ENCODE data around the gene STIM1.
A peak's percentile ranks its signal among the peaks of the same experiment; 100 is the strongest.

Gene STIM1

DNA sequence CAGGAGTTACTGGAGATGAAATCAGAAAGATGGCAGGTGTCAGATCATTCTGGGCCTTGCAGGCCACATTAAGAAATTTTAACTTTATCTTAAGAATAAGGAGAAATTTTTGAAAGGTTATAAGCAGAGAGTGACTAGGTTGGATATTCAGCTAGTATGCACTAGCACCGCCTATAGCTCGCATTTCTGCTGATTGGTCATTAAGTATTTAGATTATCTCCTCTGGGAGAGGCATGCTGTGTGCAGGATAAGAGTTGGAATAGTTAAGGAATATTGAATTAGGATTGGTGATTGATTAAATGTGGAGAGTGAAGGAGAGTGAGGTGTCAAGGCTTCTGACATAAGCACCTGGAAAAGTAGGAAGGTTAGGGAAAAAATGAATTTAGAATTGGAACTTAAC is 100.6 kb downstream of the STIM1 start:
- DNase-seq, result no peak

DNA sequence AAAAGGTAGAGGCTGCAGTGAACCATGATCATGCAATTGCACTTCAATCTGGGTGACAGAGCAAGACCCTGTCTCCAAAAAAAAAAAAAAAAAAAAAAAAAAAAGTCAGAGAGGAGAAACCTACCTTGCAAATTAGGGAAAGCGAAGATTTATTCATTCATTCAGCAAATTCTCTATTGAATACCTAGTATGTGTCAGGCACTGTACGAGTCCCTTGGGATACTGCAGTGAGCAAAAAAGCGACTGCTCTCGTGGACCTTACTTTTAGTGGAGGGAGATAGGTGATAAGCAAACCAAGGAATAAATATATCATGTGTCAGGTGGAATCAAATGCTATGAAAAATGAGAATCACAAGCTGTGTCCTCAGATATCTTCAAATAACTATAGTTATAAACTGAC is 101.3 kb downstream of the STIM1 start:
- no peak for DNase-seq

DNA sequence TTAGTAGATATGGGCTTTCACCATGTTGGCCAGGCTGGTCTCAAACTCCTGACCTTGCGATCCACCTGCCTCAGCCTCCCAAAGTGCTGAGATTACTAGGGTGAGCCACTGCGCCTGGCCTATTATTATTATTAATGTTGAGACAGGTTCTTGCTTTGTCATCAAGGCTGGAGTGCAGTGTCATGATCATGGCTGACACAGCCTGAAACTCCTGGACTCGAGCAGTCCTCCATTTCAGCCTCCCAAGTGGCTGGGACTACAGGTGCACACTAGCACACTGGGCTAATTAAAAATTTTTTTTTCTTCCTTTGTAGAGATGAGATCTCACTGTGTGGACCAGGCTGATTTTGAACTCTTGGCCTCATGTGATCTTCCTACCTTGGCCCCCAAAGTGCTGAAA is 102.0 kb downstream of the STIM1 start:
- DNase-seq, result no peak

DNA sequence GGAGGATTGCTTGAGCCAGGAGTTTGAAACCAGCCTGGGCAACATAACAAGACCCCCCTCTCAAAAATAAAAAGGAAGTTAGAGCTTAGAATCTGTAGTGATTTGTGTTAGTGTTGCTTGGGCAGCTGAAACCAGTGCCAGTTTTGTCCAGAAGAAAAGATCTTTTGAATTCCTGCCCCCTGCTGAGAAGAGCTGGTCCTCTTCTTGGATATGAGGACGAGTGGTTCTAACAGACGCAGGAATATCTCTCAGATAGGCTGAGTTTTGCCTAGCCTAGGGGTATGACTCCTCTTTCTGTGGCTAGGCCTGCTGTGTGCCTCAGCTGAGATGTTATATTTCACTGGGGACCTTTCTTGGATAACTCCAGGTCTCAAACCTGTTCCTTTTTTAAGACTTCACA is 102.8 kb downstream of the STIM1 start:
- DNase-seq, result no peak

DNA sequence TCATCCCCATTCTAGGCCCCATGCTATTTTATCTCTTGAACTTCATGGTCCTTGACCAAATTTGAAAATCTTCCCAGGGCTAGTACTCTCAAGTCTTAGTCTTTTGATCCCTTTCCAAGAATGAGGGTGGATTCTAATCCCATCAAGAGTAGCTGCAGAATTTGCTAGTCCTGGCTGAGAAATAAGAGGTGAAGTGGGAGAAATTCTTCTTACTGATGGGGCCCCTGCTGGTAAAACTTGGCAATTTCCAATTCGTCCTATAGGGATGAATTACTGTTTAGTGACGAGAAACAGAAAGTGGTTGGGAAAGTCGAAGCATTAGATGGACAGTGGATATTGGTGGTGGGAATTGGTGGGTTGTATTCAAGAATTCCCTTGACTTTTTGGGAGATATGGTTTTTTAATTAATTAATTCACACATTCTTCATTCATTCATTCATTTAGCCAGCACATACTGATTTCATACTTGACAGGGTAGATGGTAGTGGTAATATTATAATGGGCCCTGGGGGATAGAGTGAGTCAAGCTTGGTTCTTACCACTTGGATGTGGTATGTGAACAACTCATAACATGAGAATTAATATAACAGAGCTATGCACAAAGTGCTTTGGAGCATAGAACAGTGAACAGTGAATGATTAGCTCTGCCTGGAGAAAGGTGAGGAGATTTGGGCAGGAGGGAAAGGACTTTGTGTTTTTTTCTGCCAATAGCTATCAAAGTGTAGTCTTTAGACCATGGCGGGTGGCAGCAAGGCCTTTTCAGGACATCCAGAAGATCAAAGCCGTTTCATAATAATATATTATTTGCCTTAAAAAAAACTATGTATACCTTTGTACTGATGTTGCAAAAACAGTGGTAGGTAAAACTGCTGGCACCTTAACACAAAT is 103.8 kb downstream of the STIM1 start:
- DNase-seq, result no peak

DNA sequence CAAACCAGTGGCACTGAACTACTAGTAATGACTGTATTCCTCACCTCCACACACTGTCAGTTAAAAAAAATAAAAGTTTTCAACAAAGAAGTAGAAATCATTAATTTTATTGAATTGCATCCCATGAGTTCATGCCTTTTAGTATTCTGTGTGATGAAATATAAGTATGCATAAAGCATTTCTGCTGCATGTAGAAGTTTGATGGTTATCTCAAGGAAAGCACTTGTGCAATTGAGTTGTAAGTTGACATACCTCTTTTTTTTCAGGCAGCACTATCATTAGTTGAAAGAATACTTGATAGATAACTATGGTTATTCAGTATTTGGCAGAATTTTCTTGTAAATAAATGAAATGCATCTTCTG is 104.4 kb downstream of the STIM1 start:
- DNase-seq, result no peak

DNA sequence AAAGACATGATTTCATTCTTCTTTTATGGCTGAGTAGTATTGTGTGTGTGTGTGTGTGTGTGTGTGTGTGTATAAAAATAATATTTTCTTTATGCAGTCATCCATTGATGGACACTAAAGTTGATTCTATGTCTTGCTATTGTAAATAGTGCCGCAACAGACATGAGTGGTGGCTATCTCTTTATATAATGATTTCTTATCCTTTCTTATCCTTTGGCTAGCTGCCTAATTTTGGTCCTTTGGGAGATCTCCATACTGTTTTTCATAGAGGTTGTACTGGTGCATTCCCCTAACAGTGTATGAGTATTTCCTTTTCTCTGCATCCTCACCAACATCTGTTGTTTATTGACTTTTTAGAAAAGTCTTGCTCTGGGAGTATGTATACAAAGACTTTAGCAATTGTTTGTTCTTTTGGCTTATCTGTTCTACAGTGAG is 107.0 kb downstream of the STIM1 start:
- DNase-seq, result no peak

DNA sequence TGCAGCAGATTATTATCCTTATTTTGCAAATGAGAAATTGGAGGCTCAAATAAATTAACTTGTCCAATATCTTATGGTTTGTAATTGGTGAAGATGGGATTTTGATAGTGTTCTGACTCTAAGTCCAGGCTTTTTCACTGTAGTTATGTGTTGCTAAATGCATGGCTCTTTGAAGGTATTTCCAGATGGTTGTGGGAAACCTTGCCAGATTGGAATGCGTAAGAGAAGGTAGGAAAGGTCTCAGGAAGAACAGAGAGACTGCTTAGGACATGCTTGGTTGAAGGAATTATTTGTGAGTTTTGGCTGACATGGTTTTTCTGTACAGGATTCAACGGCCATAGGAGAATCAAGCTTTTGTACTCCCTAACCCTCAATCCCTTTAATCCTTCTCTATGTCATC is 108.6 kb downstream of the STIM1 start:
- DNase-seq, result no peak

DNA sequence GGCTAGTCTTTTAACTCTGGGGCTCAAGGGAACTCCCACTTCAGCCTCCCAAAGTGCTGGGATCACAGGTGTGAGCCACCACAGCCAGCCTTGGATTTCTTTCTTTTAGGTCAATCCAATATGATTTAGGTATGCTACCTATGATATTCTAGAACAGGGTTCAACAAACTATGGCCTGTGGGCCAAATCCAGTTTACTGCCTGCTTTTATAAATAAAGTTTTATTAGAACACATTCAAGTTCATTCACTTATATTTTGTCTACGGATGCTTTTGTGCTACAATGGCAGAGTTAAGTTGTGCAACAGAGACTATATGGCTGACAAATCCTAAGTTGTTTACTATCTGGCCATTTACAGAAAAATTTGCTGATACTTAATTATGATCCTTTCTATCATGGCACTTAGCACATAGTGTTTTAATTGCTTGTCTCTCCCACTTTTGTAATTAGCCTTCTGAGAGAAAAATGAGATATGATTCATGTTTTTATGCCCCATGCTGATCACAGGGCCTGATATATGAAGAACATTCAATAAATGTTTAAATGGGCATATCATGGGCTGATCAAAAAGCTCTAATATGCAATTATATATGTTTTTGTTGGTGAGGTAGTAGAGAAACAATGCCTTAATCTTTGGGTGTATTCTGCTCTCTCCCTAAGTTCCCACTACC is 109.6 kb downstream of the STIM1 start:
- no peak for DNase-seq

DNA sequence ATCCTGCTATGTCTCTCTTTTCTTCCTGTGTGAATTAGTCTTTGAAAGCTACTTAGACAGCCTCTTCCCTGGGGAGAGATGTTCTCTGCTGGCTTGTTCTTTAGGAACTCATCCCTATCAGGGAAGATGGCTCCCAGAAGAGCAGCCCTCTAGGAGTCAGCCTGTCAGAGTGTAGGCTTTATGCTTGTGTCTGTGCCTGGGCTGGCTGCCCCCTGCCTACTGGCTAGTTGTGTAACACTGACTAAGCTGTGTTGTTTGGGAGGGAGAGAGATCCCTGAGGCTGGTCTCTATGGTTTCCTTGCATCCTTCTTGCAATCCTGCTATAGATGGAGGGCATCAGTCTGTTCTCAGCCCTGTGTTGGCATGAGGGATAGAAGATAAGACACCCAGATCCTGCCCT is 112.2 kb downstream of the STIM1 start:
- DNase-seq, result no peak

DNA sequence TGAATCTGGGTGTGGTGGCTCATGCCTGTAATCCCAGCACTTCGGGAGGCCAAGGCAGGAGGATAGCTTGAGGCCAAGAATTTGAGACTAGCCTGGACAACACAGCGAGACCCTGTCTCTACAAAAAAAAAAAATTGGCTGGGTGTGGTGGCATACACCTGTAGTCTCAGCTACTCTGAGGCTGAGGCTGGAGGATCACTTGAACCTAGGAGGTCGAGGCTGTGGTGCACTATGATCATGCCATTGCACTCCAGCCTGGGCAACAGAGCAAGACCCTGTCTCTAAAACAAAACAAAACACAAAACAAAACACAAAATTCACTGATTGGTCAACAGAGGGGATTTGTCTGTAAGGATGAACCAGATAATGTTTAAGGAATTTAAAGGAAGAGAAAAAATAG is 113.7 kb downstream of the STIM1 start:
- DNase-seq, result no peak

DNA sequence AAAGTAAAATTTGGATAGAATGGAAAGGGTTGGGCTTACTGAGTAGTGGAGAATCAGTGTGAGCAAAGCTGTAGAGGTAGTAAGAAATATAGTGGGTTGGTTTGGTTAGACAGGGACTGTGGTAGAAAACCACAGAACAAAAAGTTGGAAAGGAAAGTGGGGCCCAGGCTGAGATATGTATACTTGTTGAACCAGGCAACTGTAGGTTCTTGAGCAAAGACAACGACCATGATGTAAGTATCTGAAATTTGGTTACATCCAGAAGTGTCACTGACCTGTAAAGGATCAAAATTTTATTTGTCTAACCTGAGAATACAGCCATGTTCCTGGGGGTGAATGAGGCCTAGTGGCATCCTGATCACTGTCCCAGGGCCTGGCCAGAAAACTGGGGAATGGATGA is 114.1 kb downstream of the STIM1 start:
- DNase-seq, result no peak

DNA sequence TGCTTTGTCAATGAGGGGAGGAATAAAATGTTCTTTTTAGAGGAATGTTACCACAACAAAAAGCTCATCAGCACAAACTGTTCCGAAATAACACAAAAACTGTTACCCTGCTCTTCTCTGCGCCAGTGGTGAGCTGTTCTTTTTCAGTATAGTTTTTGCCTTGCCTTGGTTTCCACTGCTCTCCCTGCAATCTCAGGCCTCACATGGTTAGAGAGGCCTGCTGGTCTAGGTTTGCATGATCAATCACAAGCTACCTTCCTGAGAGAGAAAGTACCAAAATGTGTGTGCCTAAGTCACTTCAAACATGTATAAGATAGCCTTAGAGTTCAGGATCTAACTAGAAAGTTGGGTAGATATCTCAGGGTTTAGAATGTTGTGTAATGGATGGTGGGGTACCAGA is 114.6 kb downstream of the STIM1 start:
- no peak for DNase-seq

DNA sequence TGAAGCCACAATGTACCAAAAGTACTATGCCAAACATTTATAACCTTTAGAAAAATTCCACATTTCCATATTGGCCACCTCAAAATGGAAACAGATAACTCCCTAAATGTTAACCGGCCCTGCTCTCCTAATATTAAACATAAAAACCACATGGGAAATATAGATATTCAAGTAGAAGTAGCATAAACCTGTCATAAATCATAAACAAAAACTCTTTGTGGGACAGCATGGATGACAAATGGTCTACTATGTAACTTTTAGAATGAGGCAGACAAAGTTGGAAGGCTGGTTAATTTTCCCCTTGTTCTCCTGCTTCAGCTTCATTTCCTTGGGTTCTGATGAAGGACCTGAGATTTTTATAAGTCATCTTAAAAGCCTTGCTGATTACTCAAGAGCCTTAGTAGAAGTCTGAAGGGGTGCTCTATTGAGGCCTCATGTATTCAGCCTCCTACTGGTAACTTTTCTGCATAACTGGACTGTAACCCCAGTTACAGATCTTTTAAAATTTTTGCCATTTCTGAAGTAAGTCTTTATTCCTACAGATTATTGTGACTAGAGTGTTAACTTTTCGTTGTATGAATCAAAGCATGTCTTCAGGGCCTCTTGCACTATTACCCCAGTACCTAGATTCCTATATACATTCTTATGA is 116.4 kb downstream of the STIM1 start:
- DNase-seq, result no peak

DNA sequence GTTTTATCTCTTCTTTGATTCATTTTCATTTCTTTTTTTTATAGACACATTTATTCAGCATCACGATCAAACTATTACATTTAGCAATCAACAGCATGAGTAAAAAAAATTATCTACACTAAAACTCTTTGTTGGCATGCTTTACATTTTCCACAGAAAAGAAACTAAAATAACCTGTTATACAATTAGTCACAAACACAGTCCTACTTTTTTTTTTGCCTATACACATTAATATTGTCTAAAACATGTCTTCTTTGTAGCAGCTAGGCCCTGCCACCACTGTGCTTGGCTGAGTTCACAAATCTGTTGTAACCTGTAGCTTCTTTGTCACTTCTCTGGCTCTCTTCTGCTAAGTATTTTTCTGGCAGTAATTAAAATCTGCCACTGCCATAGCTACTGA is 117.0 kb downstream of the STIM1 start:
- no peak for DNase-seq

DNA sequence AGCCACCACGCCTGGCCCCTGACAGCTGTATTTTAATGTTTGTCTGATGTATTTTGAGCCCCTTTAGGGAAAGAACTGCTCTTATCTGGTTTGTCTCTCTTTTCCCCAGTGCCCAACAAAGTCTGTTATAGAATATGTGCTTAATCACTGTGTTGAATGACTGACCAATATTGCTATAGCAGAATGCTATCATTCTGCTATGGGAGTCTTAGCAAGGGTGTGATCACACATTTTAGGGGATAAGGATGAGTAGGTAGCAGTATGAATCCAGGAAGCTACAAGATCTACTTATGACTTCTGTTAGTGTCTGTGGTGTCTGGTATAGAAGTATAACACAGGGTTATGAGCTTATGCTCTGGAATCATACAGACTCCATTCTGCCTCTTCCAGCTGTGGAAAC is 121.6 kb downstream of the STIM1 start:
- no peak for DNase-seq

DNA sequence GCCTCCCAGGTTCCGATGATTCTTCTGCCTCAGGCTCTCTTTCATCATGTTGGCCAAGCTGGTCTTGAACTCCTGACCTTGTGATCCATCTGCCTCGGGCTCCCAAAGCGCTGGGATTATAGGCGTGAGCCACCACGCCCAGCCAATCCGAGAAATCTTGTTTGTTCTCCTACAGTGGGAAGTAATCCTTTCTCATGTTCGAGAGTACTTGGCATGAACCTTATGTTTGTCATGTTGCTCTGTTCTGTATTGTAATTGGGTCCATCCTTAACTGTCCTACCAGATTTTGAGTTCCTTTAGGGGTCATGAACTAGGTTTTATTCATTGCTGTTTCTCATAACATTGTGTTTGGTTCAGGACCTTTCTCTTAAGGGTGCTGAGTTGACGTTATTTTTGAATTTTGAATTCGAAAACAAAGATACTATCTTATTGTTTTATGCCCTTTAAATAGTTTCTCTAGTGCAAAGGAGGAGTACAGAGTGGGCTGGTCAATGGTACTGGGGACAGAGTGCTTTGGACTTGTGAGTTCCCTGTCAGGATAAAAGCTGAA is 125.7 kb downstream of the STIM1 start:
- DNase-seq, result no peak

DNA sequence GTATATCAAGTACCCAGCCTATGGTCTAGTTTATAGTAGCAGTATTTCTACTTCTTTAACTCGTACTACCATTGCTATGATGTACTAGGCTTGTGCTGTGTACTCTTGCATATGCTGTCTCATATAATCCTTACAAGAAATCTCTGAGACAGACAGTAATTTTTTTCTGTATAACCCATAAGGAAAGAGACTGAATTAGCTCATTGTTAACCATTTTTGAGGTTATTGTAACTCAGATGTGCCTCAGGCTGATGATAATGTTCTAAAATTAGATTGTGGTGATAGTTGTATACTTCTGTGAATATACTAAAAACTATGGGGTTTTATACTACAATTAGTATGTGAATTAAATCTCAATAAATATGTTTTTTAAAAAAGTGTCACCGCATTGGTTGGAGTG is 127.0 kb downstream of the STIM1 start:
- no peak for DNase-seq

DNA sequence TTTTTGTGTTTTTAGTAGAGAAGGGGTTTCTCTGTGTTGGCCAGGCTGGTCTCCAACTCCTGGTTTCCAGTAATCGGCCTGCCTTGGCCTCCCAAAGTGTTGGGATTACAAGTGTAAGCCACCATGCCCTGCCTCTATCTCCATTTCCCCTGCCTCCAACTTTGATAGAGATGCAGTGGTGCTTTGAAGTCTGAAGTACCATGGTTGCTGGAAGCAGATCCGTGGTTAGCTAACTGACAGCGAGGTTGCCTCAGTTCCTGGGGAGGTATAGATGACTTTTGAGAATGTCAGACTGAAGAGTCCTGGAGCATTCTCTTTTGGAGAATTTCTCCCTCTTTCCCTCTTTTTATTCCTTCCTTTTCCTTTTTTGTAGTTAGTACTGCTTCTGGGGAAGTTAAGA is 127.6 kb downstream of the STIM1 start:
- DNase-seq, result no peak

DNA sequence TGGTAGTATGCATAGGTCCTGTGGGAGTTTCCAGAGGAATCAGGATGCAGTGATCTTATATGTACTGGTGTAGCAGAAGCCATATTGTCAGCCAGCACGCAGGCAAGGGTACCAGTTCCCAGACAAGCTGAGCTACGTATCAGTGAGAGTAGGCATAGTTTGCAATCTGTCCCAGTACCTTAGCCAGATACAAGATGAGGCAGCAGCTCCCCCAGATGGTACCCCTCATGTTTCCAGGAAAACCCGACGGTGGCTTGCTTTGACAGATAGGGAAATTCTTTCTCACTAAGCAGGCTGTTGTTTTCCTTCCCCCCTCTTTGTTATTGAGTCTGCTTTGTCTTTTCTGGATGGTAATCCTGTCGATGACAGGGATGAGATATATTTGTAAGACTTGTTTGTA is 129.4 kb downstream of the STIM1 start:
- peak; percentile 59 for DNase-seq

DNA sequence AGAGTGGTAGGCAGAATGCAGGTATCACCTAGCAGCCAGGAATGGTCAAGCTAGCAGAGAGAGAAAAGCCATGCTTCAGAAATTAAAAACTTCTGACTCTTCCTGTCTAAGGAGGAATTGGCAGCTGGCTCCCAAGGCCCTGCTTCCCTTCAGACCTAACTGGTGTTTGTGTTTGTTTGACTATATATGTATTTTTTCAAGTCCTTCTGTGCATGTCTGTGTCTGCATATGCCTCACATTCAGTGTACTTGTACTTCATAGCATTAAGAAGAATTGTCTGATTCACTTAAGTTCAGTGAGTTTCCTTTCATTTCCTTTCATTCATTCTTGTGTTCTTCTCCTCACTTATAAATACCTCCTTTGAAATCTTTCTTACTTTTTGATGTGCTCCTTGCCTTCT is 130.2 kb downstream of the STIM1 start:
- DNase-seq, result no peak

DNA sequence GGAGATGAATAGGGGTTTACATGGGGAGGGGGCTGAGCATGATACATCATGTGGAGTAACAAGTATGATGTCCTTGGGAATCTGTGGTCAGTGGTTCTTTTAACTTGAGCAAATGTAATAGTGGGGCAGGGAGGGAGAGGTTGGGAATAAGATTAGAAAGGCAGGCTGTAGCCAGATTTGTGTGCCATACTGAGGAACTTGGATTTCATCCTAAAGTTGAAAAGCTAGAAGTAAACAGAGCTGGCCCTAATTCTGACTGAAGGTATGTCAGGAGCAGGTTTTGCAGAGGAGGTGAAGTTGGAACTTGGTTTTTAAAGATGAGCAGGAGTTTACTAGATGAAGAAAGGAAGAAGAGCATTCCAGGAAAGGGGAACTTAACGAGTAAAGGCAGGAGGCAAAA is 130.8 kb downstream of the STIM1 start:
- DNase-seq, result no peak

DNA sequence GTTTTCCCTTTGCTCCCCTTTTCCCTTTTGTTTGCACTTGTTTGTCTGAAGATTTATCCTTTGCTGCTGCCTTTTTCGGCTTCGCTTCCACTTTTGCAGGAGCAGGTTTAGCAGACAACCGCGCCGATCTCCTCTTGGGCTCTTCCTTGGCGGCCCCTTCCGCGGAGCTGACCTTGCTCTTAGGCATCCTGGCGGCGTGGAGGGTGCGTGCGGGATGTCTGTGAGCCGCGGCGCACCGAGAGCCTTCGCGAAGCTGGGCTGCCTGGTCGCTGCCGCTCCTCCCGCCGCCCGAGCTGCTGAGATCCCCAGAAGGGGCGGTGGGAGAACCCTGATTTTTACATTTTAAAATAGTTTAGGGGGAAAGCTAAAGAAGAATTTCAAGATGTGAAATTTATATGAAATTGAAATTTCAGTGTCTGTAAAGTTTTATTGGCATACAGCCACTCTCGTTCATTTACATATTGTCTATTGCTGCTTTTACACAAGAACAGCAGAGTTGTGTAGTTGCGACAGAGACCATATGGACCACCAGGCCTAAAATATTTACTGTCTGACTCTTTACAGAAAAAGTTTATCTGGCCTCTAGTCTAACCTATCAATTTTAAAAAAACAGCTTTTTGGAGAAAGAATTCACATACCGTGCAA is 133.9 kb downstream of the STIM1 start:
- no peak for DNase-seq
